GM18511 (cell line): ENCODE data around the gene DDAH1.
"Not testable (repeated sequence)": the region's sequence is repeated elsewhere in the genome, so short reads cannot be mapped to it uniquely, and the experiment has no call there.

ENCODE experiments used
- ATAC-seq: cut with Tn5 transposase; IDR thresholded peaks from one replicate; pipeline ENCODE4 v1.9.1; 2021; ENCODE audit warnings: mild to moderate bottlenecking, moderate library complexity; ENCODE audit not compliant: unreplicated experiment

Gene DDAH1

GRCh38 chr1:85465099-85465785 is at the start of gene DDAH1:
Gene DDAH1, minus strand, starts transcription at chr1:85465159. Its CDS starts 114 bp downstream, at chr1:85465045.
- ATAC-seq: peak; percentile 58

GRCh38 chr1:85513998-85514397 is 49.0 kb upstream of the DDAH1 start:
- ATAC-seq: not testable (repeated sequence)

GRCh38 chr1:85504417-85504816 is 39.5 kb upstream of the DDAH1 start:
- ATAC-seq: no peak

- no peak for ATAC-seq
Measured at GRCh38 chr1:85502625-85503083, 37.7 kb upstream of the DDAH1 start.

GRCh38 chr1:85502171-85502570 is 37.2 kb upstream of the DDAH1 start:
- no peak for ATAC-seq

- ATAC-seq: no peak
Measured at GRCh38 chr1:85501355-85501898, 36.5 kb upstream of the DDAH1 start.

- ATAC-seq: no peak
Measured at GRCh38 chr1:85496941-85497582, 32.1 kb upstream of the DDAH1 start.

GRCh38 chr1:85495556-85495955 is 30.6 kb upstream of the DDAH1 start:
- ATAC-seq: no peak

GRCh38 chr1:85494904-85495266 is 29.9 kb upstream of the DDAH1 start:
- ATAC-seq: no peak

GRCh38 chr1:85494074-85494903 is 29.3 kb upstream of the DDAH1 start:
- ATAC-seq: no peak

GRCh38 chr1:85490270-85490985 is 25.5 kb upstream of the DDAH1 start:
- no peak for ATAC-seq

- ATAC-seq: no peak
Measured at GRCh38 chr1:85488126-85488525, 23.2 kb upstream of the DDAH1 start.

- no peak for ATAC-seq
Measured at GRCh38 chr1:85485516-85485915, 20.6 kb upstream of the DDAH1 start.

- ATAC-seq: no peak
Measured at GRCh38 chr1:85484716-85485115, 19.8 kb upstream of the DDAH1 start.

GRCh38 chr1:85484264-85484663 is 19.3 kb upstream of the DDAH1 start:
- no peak for ATAC-seq

- no peak for ATAC-seq
Measured at GRCh38 chr1:85481688-85482087, 16.7 kb upstream of the DDAH1 start.

- ATAC-seq: no peak
Measured at GRCh38 chr1:85480566-85480965, 15.6 kb upstream of the DDAH1 start.

- no peak for ATAC-seq
Measured at GRCh38 chr1:85479491-85479890, 14.5 kb upstream of the DDAH1 start.

GRCh38 chr1:85478366-85478765 is 13.4 kb upstream of the DDAH1 start:
- ATAC-seq: no peak

- ATAC-seq: no peak
Measured at GRCh38 chr1:85475055-85475454, 10.1 kb upstream of the DDAH1 start.

- no peak for ATAC-seq
Measured at GRCh38 chr1:85473390-85473789, 8.4 kb upstream of the DDAH1 start.
